Mesenchymal stem cell (in vitro differentiated cells and primary cell): ENCODE measurements around the gene FMN1.
A peak's percentile ranks its signal among the peaks of the same experiment; 100 is the strongest.

Experiments
- DNase-seq: peaks from one replicate; pipeline ENCODE4 v3.0.0-alpha.2; 2013
- H2AFZ ChIP-seq: one replicate; pipeline ENCODE4 v1.6.1; 2013; ENCODE audit warnings: low read depth, mild to moderate bottlenecking, control low read depth, inconsistent platforms, low read length, moderate library complexity
- H2AK5ac ChIP-seq: 2 replicates; pipeline ENCODE4 v1.6.1; 2013; ENCODE audit warnings: low read length, moderate library complexity, mild to moderate bottlenecking, inconsistent platforms; ENCODE audit not compliant: severe bottlenecking
- H2BK120ac ChIP-seq: one replicate; pipeline ENCODE4 v1.6.1; 2013; ENCODE audit warnings: low read depth, mild to moderate bottlenecking, inconsistent platforms, low read length, moderate library complexity
- H2BK12ac ChIP-seq, 2 experiments: one replicate each; pipeline ENCODE4 v1.6.1; 2013; ENCODE audit warnings: inconsistent platforms in 2 of 2, low read length in 2 of 2, mild to moderate bottlenecking in 2 of 2, moderate library complexity in 2 of 2, control low read depth in 1 of 2
- H2BK15ac ChIP-seq: one replicate; pipeline ENCODE4 v1.6.1; 2013; ENCODE audit warnings: mild to moderate bottlenecking, low read depth, inconsistent platforms; ENCODE audit not compliant: poor library complexity, severe bottlenecking
- H2BK5ac ChIP-seq: 2 replicates; pipeline ENCODE4 v1.6.1; 2013; ENCODE audit warnings: low read depth, mild to moderate bottlenecking, low read length, control low read depth, inconsistent platforms; ENCODE audit not compliant: poor library complexity, severe bottlenecking
- H3K14ac ChIP-seq, 2 experiments: one replicate each; pipeline ENCODE4 v1.6.1; 2013; ENCODE audit warnings: inconsistent platforms in 2 of 2, low read length in 2 of 2, control low read depth in 1 of 2, mild to moderate bottlenecking in 1 of 2, moderate library complexity in 1 of 2
- H3K18ac ChIP-seq, 2 experiments: one replicate each; pipeline ENCODE4 v1.6.1; 2013; ENCODE audit warnings: inconsistent platforms in 2 of 2, low read length in 2 of 2, control low read depth in 1 of 2, low read depth in 1 of 2, mild to moderate bottlenecking in 1 of 2
- H3K23ac ChIP-seq, 2 experiments: one replicate each; pipeline ENCODE4 v1.6.1; 2013; ENCODE audit warnings: inconsistent platforms in 2 of 2, low read length in 2 of 2, mild to moderate bottlenecking in 2 of 2, moderate library complexity in 2 of 2, control low read depth in 1 of 2
- H3K27ac ChIP-seq: 2 replicates; pipeline ENCODE4 v1.5.1; 2013; ENCODE audit warnings: mild to moderate bottlenecking, moderate library complexity, low read length, control low read depth, inconsistent platforms; ENCODE audit not compliant: poor library complexity, severe bottlenecking
- H3K27me3 ChIP-seq, 2 experiments: 2 replicates each; pipeline versions ENCODE4 v1.6.1 to v1.7.0; 2013; ENCODE audit warnings: low read length in 2 of 2, mild to moderate bottlenecking in 2 of 2, moderate library complexity in 2 of 2, control low read depth in 1 of 2, inconsistent platforms in 1 of 2; ENCODE audit not compliant: control insufficient read depth in 1 of 2, insufficient read depth in 1 of 2
- H3K36me3 ChIP-seq, 2 experiments: 2 replicates each; pipeline versions ENCODE4 v1.6.1 to v1.7.0; 2013; ENCODE audit warnings: low read length in 2 of 2, control low read depth in 1 of 2, inconsistent platforms in 1 of 2, low read depth in 1 of 2, mild to moderate bottlenecking in 1 of 2; ENCODE audit not compliant: insufficient read depth in 2 of 2, control insufficient read depth in 1 of 2
- H3K4ac ChIP-seq, 2 experiments: one replicate each; pipeline ENCODE4 v1.6.1; 2013; ENCODE audit warnings: inconsistent platforms in 2 of 2, low read length in 2 of 2, mild to moderate bottlenecking in 2 of 2, moderate library complexity in 2 of 2, control low read depth in 1 of 2, low read depth in 1 of 2
- H3K4me1 ChIP-seq: 2 replicates; pipeline ENCODE4 v1.6.1; 2013; ENCODE audit warnings: low read depth, low read length, control low read depth; ENCODE audit not compliant: control insufficient read depth, insufficient read depth
- H3K4me2 ChIP-seq: 2 replicates; pipeline ENCODE4 v1.6.1; 2013; ENCODE audit warnings: low read length, mild to moderate bottlenecking, inconsistent platforms; ENCODE audit not compliant: poor library complexity, severe bottlenecking
- H3K4me3 ChIP-seq, 2 experiments: 2 replicates each; pipeline versions ENCODE4 v1.5.1 to v1.7.0; 2013; ENCODE audit warnings: low read length in 2 of 2, mild to moderate bottlenecking in 2 of 2, control low read depth in 1 of 2, low read depth in 1 of 2; ENCODE audit not compliant: insufficient read depth in 1 of 2
- H3K79me1 ChIP-seq: replicated peaks from 2 replicates; pipeline ENCODE4 v1.6.1; 2013; ENCODE audit warnings: mild to moderate bottlenecking, control low read depth, low read length, inconsistent platforms; ENCODE audit not compliant: poor library complexity, severe bottlenecking
- H3K9ac ChIP-seq: 2 replicates; pipeline ENCODE4 v1.7.0; 2013; ENCODE audit warnings: mild to moderate bottlenecking, low read length, moderate library complexity
- H3K9me3 ChIP-seq: 2 replicates; pipeline ENCODE4 v1.7.0; 2013; ENCODE audit warnings: mild to moderate bottlenecking, low read length; ENCODE audit not compliant: control insufficient read depth
- H4K8ac ChIP-seq: one replicate; pipeline ENCODE4 v1.6.1; 2013; ENCODE audit warnings: inconsistent platforms, mild to moderate bottlenecking, low read length, moderate library complexity
- H4K91ac ChIP-seq: one replicate; pipeline ENCODE4 v1.6.1; 2013; ENCODE audit warnings: mild to moderate bottlenecking, low read length, inconsistent platforms
- WGBS: methylation state at CpG from one replicate; pipeline ENCODE4 v1.1.7; 2013; ENCODE audit warnings: mixed read lengths; 5-methylcytosine and 5-hydroxymethylcytosine counted together

Gene FMN1

GRCh38 chr15:32901192-32901591 is 293.3 kb downstream of the FMN1 start:
- no peak overlapping the region for H3K23ac ChIP-seq
- WGBS = no CpG with 5 or more reads among the region's 2 CpGs
- no peak overlapping the region for H2BK120ac ChIP-seq

GRCh38 chr15:32899126-32899596 is 295.4 kb downstream of the FMN1 start:
- H2BK12ac ChIP-seq = peak overlapping the region in 1 of 2 experiments; percentile 3
- H3K23ac ChIP-seq = no peak overlapping the region
- H3K79me1 ChIP-seq = no peaks in the 10 kb centered on the region
- no peak overlapping the region for H2BK5ac ChIP-seq
- no peak overlapping the region for H3K4me2 ChIP-seq
- H3K4me1 ChIP-seq = peaks cover 3% of the 10 kb centered on the region
- no peak overlapping the region for H3K14ac ChIP-seq
- H4K8ac ChIP-seq = no peak overlapping the region
- 31% methylated on average over 4 of the region's 6 CpGs for WGBS
- H2BK120ac ChIP-seq = no peak overlapping the region
- no peaks in the 10 kb centered on the region for H3K36me3 ChIP-seq
- H3K4me3 ChIP-seq = no peak overlapping the region
- no peak overlapping the region for H3K4ac ChIP-seq
- DNase-seq = no peak
- H3K27ac ChIP-seq = peak overlapping the region; percentile 40
- no peak overlapping the region for H2AK5ac ChIP-seq
- H3K9me3 ChIP-seq = no peaks in the 10 kb centered on the region
- no peak overlapping the region for H3K9ac ChIP-seq
- peak overlapping the region; percentile 15 to 53 for H3K18ac ChIP-seq
- H2AFZ ChIP-seq = peak overlapping the region; percentile 18
- H4K91ac ChIP-seq = no peak overlapping the region
- no peaks in the 10 kb centered on the region for H3K27me3 ChIP-seq
- no peak overlapping the region for H2BK15ac ChIP-seq

More at GRCh38 chr15:32901192-32901591, 293.3 kb downstream of the FMN1 start:
- DNase-seq = no peak
- H2AK5ac ChIP-seq = no peak overlapping the region
- H3K9me3 ChIP-seq = no peaks in the 10 kb centered on the region
- no peak overlapping the region for H2BK5ac ChIP-seq
- H3K4me2 ChIP-seq = no peak overlapping the region
- no peak overlapping the region for H4K8ac ChIP-seq
- H2BK15ac ChIP-seq = no peak overlapping the region
- no peak overlapping the region for H3K27ac ChIP-seq
- H4K91ac ChIP-seq = no peak overlapping the region
- H3K79me1 ChIP-seq = no peaks in the 10 kb centered on the region
- H3K9ac ChIP-seq = no peak overlapping the region
- no peak overlapping the region for H3K14ac ChIP-seq
- H2AFZ ChIP-seq = no peak overlapping the region
- no peak overlapping the region for H3K4ac ChIP-seq
- H3K18ac ChIP-seq = no peak overlapping the region
- H2BK12ac ChIP-seq = no peak overlapping the region
- no peak overlapping the region for H3K4me3 ChIP-seq
- no peaks in the 10 kb centered on the region for H3K27me3 ChIP-seq
- no peaks in the 10 kb centered on the region for H3K36me3 ChIP-seq
- H3K4me1 ChIP-seq = peaks cover 3% of the 10 kb centered on the region

GRCh38 chr15:32898414-32898813 is 296.1 kb downstream of the FMN1 start:
- Histone ChIP-seq H3K18ac (no peak overlapping the region), H3K27ac (no peak overlapping the region), H2BK120ac (no peak overlapping the region), H3K4me2 (no peak overlapping the region), H2BK12ac (no peak overlapping the region), H3K4me1 (peaks cover 3% of the 10 kb centered on the region), H3K36me3 (no peaks in the 10 kb centered on the region), H3K9ac (no peak overlapping the region), H3K4me3 (no peak overlapping the region), H2AFZ (no peak overlapping the region), H2AK5ac (no peak overlapping the region), H3K14ac (no peak overlapping the region), H2BK15ac (no peak overlapping the region), H4K8ac (no peak overlapping the region), H3K4ac (no peak overlapping the region), H3K79me1 (no peaks in the 10 kb centered on the region), H3K23ac (no peak overlapping the region), H3K27me3 (no peaks in the 10 kb centered on the region), H3K9me3 (no peaks in the 10 kb centered on the region), H4K91ac (no peak overlapping the region), H2BK5ac (no peak overlapping the region)
- DNase-seq = no peak
- WGBS = 93% methylated on average over 4 of the region's 4 CpGs

- no peak overlapping the region for H3K4ac ChIP-seq
- no peak overlapping the region for H2AK5ac ChIP-seq
- no peaks in the 10 kb centered on the region for H3K36me3 ChIP-seq
- no peak overlapping the region for H3K27ac ChIP-seq
- H3K9me3 ChIP-seq = no peaks in the 10 kb centered on the region
- no peaks in the 10 kb centered on the region for H3K27me3 ChIP-seq
- no peaks in the 10 kb centered on the region for H3K4me1 ChIP-seq
- H4K91ac ChIP-seq = no peak overlapping the region
- no peak overlapping the region for H2BK12ac ChIP-seq
- H3K14ac ChIP-seq = no peak overlapping the region
- DNase-seq = no peak
- no peak overlapping the region for H3K4me2 ChIP-seq
- H3K9ac ChIP-seq = no peak overlapping the region
- H2BK5ac ChIP-seq = no peak overlapping the region
- H2BK15ac ChIP-seq = no peak overlapping the region
- H3K79me1 ChIP-seq = no peaks in the 10 kb centered on the region
- no peak overlapping the region for H3K23ac ChIP-seq
- no peak overlapping the region for H3K4me3 ChIP-seq
- H3K18ac ChIP-seq = no peak overlapping the region
- no peak overlapping the region for H2AFZ ChIP-seq
- H2BK120ac ChIP-seq = no peak overlapping the region
- H4K8ac ChIP-seq = no peak overlapping the region
These were observed 301.1 kb downstream of the FMN1 start for GRCh38 chr15:32893421-32893820.
